ENCODE results near the gene TBC1D16.

The TBC1D16 gene

DNA sequence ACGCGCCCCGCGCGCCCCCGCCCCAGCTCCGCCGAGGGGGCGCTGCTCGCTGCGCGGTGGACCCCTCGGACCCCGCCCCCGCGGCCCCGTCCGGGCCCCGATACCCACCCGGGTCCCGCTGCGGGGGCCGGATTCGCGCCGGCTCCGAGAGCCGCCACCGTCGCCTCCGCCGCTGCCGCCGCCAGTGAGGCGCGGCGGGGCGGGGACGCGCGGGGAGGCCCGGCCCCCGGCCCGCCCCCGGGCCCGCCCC lies at the start of gene TBC1D16:
TBC1D16 (minus strand) TSS at position 186 of the 250 bp plus-strand sequence. CDS start 22,325 bp downstream, outside the sequence.
- DNase-seq = no peak

GRCh38 chr17:80084773-80085172 lies 49.1 kb upstream of the TBC1D16 start:
- no peak for DNase-seq

DNA sequence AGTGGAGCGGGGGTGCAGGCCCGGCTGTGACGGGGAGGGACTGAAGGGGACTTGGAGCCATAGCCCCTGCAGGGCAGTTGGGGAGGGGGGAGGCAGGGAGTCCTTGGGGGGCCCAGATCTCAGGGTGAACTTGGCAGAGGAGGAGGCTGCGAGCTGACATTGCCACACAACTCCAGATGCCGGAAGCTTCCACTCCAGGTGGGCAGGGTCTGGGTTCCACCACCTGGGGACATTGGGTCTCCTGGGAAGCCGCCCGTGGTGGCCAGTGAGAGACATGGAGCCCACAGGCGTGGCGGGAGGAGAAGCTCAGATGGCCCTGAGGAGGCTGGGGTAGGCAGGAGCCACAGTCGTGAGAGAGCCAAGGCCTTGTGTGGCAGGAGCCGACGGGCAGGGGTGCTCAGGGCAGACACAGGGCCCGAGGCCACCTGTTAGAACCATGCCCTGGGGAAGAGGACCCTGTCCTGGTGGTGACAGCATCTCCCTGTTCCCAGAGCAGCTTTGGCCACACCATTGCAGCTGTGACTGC lies 47.5 kb upstream of the TBC1D16 start:
- DNase-seq = no peak

GRCh38 chr17:80082403-80083135 lies 46.9 kb upstream of the TBC1D16 start:
- peak in 27 of 56 donors; percentile 7 to 78 (median 31) for DNase-seq

GRCh38 chr17:80081596-80081995 lies 45.9 kb upstream of the TBC1D16 start:
- DNase-seq = no peak

GRCh38 chr17:80080081-80080480 lies 44.4 kb upstream of the TBC1D16 start:
- no peak for DNase-seq

GRCh38 chr17:80072410-80072809 lies 36.7 kb upstream of the TBC1D16 start:
- DNase-seq = no peak

GRCh38 chr17:80071116-80071841 lies 35.6 kb upstream of the TBC1D16 start:
- peak in 31 of 56 donors; percentile 7 to 82 (median 33) for DNase-seq

- no peak for DNase-seq
Observed at GRCh38 chr17:80070375-80071115, 34.9 kb upstream of the TBC1D16 start.

GRCh38 chr17:80068301-80069222 lies 32.9 kb upstream of the TBC1D16 start:
- no peak for DNase-seq

GRCh38 chr17:80067393-80067986 lies 31.8 kb upstream of the TBC1D16 start:
- DNase-seq = no peak

DNA sequence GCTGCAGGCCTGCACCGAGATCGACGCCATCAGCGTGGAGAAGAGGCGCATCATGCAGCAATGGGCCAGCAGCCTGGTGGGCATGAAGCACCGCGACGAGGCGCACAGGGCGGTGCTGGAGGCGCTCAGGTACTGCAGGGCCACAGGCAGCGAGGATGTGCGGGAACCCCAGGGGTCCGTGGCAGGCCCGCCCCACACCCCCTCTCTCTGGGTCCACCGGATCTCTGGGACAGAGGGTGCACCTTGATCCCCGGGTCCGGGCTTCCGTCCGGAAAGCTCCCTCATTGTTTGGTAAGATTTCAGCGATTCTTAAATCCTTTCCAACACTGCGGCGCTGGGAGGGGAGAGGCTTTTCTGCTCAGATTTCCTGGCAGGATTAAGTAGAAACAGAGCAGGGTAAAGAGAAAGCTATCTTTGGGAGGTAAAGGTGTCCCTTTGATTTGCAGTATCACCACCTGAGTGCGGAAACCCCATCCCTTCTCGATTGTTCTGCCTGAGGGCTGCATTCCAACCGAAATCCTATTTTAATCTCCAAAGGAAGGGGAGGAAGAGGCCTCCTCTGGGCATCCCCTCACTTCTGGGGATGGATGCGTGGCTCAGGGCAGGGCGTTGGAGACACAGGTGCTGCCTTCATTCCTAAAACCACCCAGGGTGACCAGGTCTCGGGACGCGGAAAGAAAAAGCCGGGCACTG lies 30.0 kb upstream of the TBC1D16 start:
- no peak for DNase-seq

DNA sequence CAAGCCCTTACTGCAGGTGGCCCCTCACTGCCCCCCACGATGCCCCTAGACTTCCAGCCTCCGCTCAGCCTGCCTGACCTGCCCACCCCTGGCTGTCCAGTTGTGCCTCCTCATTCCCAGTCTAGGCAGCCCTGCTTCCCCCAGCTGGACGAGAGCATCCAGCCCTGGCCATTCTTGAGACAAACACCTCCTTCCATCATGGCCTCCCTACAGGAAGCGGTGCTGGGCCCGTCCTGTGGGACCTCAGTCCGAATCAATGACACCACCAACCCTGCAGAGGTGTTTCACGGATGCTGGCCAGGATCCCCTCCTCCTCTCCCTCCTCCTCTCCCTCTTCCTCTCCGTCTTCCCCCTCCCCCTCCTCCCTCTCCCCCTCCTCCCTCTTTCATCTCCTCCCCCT lies 29.0 kb upstream of the TBC1D16 start:
- DNase-seq = no peak

DNA sequence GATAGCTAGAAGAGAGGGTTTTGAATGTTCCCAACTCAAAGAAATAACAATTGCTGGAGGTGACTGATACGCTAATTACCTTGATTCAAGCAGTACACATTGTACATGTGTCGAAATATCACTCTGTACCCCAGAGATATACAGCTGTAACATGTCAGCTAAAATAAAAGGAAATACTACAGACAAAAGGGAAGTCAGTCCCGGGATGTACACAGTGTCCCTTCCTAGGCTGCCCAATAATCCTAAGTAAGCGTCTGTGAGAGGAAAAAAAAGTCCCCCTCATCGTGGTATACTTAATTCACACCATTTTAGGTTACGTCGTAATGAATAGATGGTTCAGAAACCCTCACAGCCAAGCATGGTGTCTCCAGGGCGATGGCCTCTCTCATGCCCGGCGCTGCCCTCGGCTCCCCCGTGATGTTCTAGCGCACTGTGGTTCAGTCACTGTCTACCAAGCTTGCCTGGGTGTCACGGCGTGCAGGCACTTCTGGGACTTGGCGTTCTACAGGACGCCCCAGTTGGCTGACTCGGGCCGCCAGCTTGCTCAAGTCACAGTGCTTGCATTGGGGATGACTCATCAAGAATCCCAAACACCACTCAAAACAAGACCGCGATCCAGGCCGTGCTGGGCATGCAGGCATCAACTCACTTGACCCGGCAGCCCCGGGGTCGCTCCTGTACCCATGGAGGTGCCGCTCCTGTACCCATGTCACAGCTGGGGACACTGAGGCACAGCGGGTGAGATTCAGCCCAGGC lies 28.3 kb upstream of the TBC1D16 start:
- peak in 11 of 56 donors; percentile 7 to 40 (median 16) for DNase-seq

DNA sequence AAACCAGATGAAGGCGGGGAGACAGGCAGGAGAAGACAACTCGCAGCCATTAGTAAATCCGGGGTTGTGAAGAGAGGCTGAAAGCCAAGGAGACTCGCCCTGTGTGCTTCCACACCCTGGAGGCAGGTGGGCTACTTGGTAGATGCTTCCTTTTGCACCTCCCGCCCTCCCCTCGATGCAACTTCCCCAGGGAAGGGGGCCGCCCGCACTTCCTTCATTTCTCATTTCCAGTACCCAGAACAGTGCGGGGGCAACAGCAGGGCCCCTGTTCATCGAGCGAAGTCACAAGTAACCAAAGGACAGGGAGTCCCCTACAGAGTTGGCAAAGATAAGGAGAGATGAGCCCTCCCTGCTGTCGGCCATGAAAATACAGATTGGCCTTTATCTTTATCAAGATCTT lies 25.7 kb upstream of the TBC1D16 start:
- no peak for DNase-seq

GRCh38 chr17:80060644-80061043 lies 25.0 kb upstream of the TBC1D16 start:
- no peak for DNase-seq

GRCh38 chr17:80058311-80058955 lies 22.8 kb upstream of the TBC1D16 start:
- DNase-seq = no peak

DNA sequence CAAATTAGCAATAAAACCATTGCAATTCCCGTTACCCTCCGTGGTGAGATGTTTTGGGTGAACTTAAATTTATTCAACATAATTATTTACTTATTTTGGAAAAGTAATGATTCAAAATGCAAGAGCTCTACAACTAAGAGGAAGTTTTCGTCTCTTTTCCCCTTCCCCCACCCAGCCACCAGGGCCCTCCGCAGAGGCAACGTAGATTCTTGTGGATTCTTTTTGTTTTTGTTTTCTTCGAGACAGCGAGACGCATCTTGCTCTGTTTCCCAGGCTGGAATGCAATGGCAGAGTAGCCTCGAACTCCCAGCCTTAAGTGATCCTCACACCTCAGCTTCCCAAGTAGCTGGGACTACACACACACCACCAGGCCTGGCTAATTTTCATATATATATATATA lies 19.9 kb upstream of the TBC1D16 start:
- DNase-seq = no peak

- DNase-seq = no peak
Observed at GRCh38 chr17:80053102-80053501, 17.4 kb upstream of the TBC1D16 start.
